ENCODE results near the gene YOD1. TPM values are rescaled to one million over a fixed set of nuclear protein-coding genes. Genes with fewer than 3 reads are reported as not detected.
A peak's percentile ranks its signal among the peaks of the same experiment; 100 is the strongest.

YOD1 gene
- total and polyA plus RNA-seq, 2 of the 13 experiments (the other 11 are each of a cell fraction or from before 2014, with no cell fraction given): 3.4 to 9.1 TPM

DNA sequence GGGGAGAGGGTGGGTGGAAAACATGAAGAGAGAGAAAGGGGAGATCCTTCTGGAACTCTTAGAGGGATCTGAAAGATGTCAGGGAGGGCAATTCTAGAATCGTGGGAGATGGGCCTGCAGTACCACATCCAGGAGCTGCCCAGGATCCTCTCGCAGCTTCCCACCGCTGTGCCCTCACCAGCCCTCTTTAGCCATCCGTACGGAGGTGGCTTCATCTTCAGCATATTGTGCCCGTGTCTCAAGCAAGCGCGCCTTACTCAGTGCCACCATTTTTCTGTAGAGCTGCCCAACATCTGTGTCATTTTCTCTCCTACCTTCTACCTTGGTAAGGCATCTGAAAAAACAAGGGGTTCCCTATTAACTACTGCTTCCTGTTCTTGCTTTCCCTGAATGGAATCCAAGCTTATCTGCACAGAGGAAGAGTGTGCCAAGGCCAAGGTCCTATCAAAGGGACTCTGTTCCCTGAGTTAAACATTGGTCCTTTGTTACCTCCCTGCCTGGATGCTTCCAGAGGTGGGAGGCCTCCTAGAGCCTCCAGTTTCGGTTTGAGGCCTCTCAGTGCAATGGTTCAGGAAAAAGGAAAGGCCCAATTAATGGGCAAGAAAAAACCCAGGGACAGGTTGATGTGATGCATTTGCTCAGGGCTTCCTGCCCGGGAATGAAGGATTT lies 41.7 kb downstream of the YOD1 start (continued):
- TF ChIP-seq, protein P1, sequence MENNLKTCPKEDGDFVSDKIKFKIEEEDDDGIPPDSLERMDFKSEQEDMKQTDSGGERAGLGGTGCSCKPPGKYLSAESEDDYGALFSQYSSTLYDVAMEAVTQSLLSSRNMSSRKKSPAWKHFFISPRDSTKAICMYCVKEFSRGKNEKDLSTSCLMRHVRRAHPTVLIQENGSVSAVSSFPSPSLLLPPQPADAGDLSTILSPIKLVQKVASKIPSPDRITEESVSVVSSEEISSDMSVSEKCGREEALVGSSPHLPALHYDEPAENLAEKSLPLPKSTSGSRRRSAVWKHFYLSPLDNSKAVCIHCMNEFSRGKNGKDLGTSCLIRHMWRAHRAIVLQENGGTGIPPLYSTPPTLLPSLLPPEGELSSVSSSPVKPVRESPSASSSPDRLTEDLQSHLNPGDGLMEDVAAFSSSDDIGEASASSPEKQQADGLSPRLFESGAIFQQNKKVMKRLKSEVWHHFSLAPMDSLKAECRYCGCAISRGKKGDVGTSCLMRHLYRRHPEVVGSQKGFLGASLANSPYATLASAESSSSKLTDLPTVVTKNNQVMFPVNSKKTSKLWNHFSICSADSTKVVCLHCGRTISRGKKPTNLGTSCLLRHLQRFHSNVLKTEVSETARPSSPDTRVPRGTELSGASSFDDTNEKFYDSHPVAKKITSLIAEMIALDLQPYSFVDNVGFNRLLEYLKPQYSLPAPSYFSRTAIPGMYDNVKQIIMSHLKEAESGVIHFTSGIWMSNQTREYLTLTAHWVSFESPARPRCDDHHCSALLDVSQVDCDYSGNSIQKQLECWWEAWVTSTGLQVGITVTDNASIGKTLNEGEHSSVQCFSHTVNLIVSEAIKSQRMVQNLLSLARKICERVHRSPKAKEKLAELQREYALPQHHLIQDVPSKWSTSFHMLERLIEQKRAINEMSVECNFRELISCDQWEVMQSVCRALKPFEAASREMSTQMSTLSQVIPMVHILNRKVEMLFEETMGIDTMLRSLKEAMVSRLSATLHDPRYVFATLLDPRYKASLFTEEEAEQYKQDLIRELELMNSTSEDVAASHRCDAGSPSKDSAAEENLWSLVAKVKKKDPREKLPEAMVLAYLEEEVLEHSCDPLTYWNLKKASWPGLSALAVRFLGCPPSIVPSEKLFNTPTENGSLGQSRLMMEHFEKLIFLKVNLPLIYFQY (CRISPR knock-in tag; IDR thresholded peaks at IDR 0.05; ENCODE audit: borderline replicate concordance): no peak
- TF ChIP-seq HDAC2 (CRISPR knock-in tag; IDR thresholded peaks at IDR 0.05) (peak; percentile 85), SUZ12 (IDR thresholded peaks at IDR 0.05; ENCODE audit: low read depth, low read length) (no peak), DDIT3 (CRISPR knock-in tag; IDR thresholded peaks at IDR 0.05) (no peak), CREB3 (CRISPR knock-in tag; IDR thresholded peaks at IDR 0.05) (no peak), ZNF20 (CRISPR knock-in tag; IDR thresholded peaks at IDR 0.05) (no peak), NR2F2 (IDR thresholded peaks at IDR 0.05; ENCODE audit: borderline replicate concordance, low read depth) (no peak), MLLT10 (CRISPR knock-in tag; IDR thresholded peaks at IDR 0.05) (no peak), ZNF670 (CRISPR knock-in tag; IDR thresholded peaks at IDR 0.05; ENCODE audit: borderline replicate concordance) (no peak), ZFP36 (IDR thresholded peaks at IDR 0.05; ENCODE audit: borderline replicate concordance, low read depth, low read length, partially characterized antibody) (no peak), U2AF1 (optimal IDR thresholded peaks at IDR 0.05; ENCODE audit: low read depth, low read length) (no peak), CENPT (CRISPR knock-in tag; IDR thresholded peaks at IDR 0.05; ENCODE audit: low read depth) (no peak), ELK4 (CRISPR knock-in tag; IDR thresholded peaks at IDR 0.05; ENCODE audit: borderline replicate concordance) (no peak), SKI (IDR thresholded peaks at IDR 0.05; ENCODE audit: partially characterized antibody) (no peak), KDM2A (CRISPR knock-in tag; IDR thresholded peaks at IDR 0.05; ENCODE audit: borderline replicate concordance, low read depth) (0 out of 2 replicates have a peak, but pooled peaks have one; percentile 26), ZNF737 (CRISPR knock-in tag; IDR thresholded peaks at IDR 0.05; ENCODE audit: borderline replicate concordance) (no peak), SRY (CRISPR knock-in tag; IDR thresholded peaks at IDR 0.05) (no peak), ZNF12 (CRISPR knock-in tag; IDR thresholded peaks at IDR 0.05) (no peak), ZNF792 (CRISPR knock-in tag; IDR thresholded peaks at IDR 0.05) (no peak), ZNF275 (CRISPR knock-in tag; IDR thresholded peaks at IDR 0.05; ENCODE audit: borderline replicate concordance) (no peak), KAT7 (CRISPR knock-in tag; IDR thresholded peaks at IDR 0.05; ENCODE audit: borderline replicate concordance) (no peak)
- TF ChIP-seq, protein P2, sequence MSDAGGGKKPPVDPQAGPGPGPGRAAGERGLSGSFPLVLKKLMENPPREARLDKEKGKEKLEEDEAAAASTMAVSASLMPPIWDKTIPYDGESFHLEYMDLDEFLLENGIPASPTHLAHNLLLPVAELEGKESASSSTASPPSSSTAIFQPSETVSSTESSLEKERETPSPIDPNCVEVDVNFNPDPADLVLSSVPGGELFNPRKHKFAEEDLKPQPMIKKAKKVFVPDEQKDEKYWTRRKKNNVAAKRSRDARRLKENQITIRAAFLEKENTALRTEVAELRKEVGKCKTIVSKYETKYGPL (CRISPR knock-in tag; IDR thresholded peaks at IDR 0.05): no peak
